Measurements from ENCODE around the gene SVOPL.

The SVOPL gene

GRCh38 chr7:138713191-138713590 is 12.0 kb upstream of the SVOPL start:
- DNase-seq (ENCODE audit: low read depth) = no peak
- no peak for TF ChIP-seq MYC (IDR thresholded peaks at IDR 0.05; ENCODE audit: low read depth, low read length)
- no peak for TF ChIP-seq MAX (IDR thresholded peaks at IDR 0.05; ENCODE audit: low read depth, low read length)
- no peak for TF ChIP-seq CTCF (IDR thresholded peaks at IDR 0.05; ENCODE audit: low read depth, low read length)
- TF ChIP-seq POLR2A (IDR thresholded peaks at IDR 0.05; ENCODE audit: extremely low read depth, insufficient read length) = no peak
- H3K4me3 ChIP-seq (ENCODE audit: low read depth, low read length) = no peak overlapping the region

- DNase-seq (ENCODE audit: low read depth) = no peak
- H3K4me3 ChIP-seq (ENCODE audit: low read depth, low read length) = no peak overlapping the region
- TF ChIP-seq MAX (IDR thresholded peaks at IDR 0.05; ENCODE audit: low read depth, low read length) (no peak), MYC (IDR thresholded peaks at IDR 0.05; ENCODE audit: low read depth, low read length) (no peak), POLR2A (IDR thresholded peaks at IDR 0.05; ENCODE audit: extremely low read depth, insufficient read length) (no peak), CTCF (IDR thresholded peaks at IDR 0.05; ENCODE audit: low read depth, low read length) (no peak)
Measured at GRCh38 chr7:138712652-138713051, 11.5 kb upstream of the SVOPL start.

- TF ChIP-seq POLR2A (IDR thresholded peaks at IDR 0.05; ENCODE audit: extremely low read depth, insufficient read length) = no peak
- TF ChIP-seq MYC (IDR thresholded peaks at IDR 0.05; ENCODE audit: low read depth, low read length) = no peak
- TF ChIP-seq CTCF (IDR thresholded peaks at IDR 0.05; ENCODE audit: low read depth, low read length) = no peak
- TF ChIP-seq MAX (IDR thresholded peaks at IDR 0.05; ENCODE audit: low read depth, low read length) = no peak
- DNase-seq (ENCODE audit: low read depth) = no peak
- no peak overlapping the region for H3K4me3 ChIP-seq (ENCODE audit: low read depth, low read length)
Measured at GRCh38 chr7:138710536-138711385, 9.6 kb upstream of the SVOPL start.

GRCh38 chr7:138705167-138705566 is 4.0 kb upstream of the SVOPL start:
- TF ChIP-seq POLR2A (IDR thresholded peaks at IDR 0.05; ENCODE audit: extremely low read depth, insufficient read length) (no peak), CTCF (IDR thresholded peaks at IDR 0.05; ENCODE audit: low read depth, low read length) (no peak), MYC (IDR thresholded peaks at IDR 0.05; ENCODE audit: low read depth, low read length) (no peak), MAX (IDR thresholded peaks at IDR 0.05; ENCODE audit: low read depth, low read length) (no peak)
- DNase-seq (ENCODE audit: low read depth) = peak; percentile 73
- no peak overlapping the region for H3K4me3 ChIP-seq (ENCODE audit: low read depth, low read length)

GRCh38 chr7:138701537-138701923 is 368 bp upstream of the SVOPL start:
- TF ChIP-seq POLR2A (IDR thresholded peaks at IDR 0.05; ENCODE audit: extremely low read depth, insufficient read length) = no peak
- no peak for TF ChIP-seq MYC (IDR thresholded peaks at IDR 0.05; ENCODE audit: low read depth, low read length)
- no peak for TF ChIP-seq CTCF (IDR thresholded peaks at IDR 0.05; ENCODE audit: low read depth, low read length)
- TF ChIP-seq MAX (IDR thresholded peaks at IDR 0.05; ENCODE audit: low read depth, low read length) = no peak
- no peak overlapping the region for H3K4me3 ChIP-seq (ENCODE audit: low read depth, low read length)
- DNase-seq (ENCODE audit: low read depth) = no peak
